Measurements from ENCODE around the gene TUFT1. TPM values are rescaled to one million over a fixed set of nuclear protein-coding genes. Genes with fewer than 3 reads are reported as not detected.

TUFT1 gene
- total RNA-seq, 4 donors from 2014 or later, result 3.3 to 8.1 (median 5.3) TPM

GRCh38 chr1:151619489-151620093 is 79.5 kb downstream of the TUFT1 start:
- no peak for TF ChIP-seq POLR2A (IDR thresholded peaks at IDR 0.05)
- Histone ChIP-seq H3K27me3 (no peaks in the 10 kb centered on the region), H3K4me1 (peaks cover 0 to 74% (median 16%) of the 10 kb centered on the region in 4 donors), H3K4me3 (no peak overlapping the region), H3K27ac (peak overlapping the region in 3 of 4 donors; percentile 13 to 79 (median 34)), H3K36me3 (no peaks in the 10 kb centered on the region), H3K9me3 (no peaks in the 10 kb centered on the region)
- DNase-seq (ENCODE audit: low spot score in 2 of 2), result no peak
- WGBS, 2 donors, result 73 to 77% methylated on average over 6 of the region's 6 CpGs

- Histone ChIP-seq H3K4me3 (no peak overlapping the region), H3K9me3 (no peaks in the 10 kb centered on the region), H3K27me3 (no peaks in the 10 kb centered on the region), H3K36me3 (no peaks in the 10 kb centered on the region), H3K4me1 (peaks cover 0 to 68% (median 16%) of the 10 kb centered on the region in 4 donors), H3K27ac (peak overlapping the region in 3 of 4 donors; percentile 13 to 79 (median 34))
- DNase-seq (ENCODE audit: low spot score in 2 of 2), result no peak
- 52 to 56% methylated on average over 2 of the region's 2 CpGs for WGBS, 2 donors
- no peak for TF ChIP-seq EP300 (IDR thresholded peaks at IDR 0.05)
- TF ChIP-seq CTCF (IDR thresholded peaks at IDR 0.05), result no peak
- no peak for TF ChIP-seq POLR2A (IDR thresholded peaks at IDR 0.05)
Observed at GRCh38 chr1:151620286-151620685, 80.2 kb downstream of the TUFT1 start.

GRCh38 chr1:151621351-151621750 is 81.2 kb downstream of the TUFT1 start:
- Histone ChIP-seq H3K36me3 (no peaks in the 10 kb centered on the region), H3K4me1 (peaks cover 0 to 57% (median 16%) of the 10 kb centered on the region in 4 donors), H3K27me3 (no peaks in the 10 kb centered on the region), H3K27ac (peak overlapping the region in 2 of 4 donors; percentile 34 to 79), H3K4me3 (no peak overlapping the region), H3K9me3 (no peaks in the 10 kb centered on the region)
- no peak for DNase-seq (ENCODE audit: low spot score in 2 of 2)
- TF ChIP-seq POLR2A (IDR thresholded peaks at IDR 0.05), result no peak
- no peak for TF ChIP-seq EP300 (IDR thresholded peaks at IDR 0.05)
- no peak for TF ChIP-seq CTCF (IDR thresholded peaks at IDR 0.05)
- WGBS, 2 donors, result 56 to 60% methylated on average over 2 of the region's 2 CpGs

GRCh38 chr1:151624783-151625182 is 84.7 kb downstream of the TUFT1 start:
- Histone ChIP-seq H3K4me3 (no peak overlapping the region), H3K27me3 (no peaks in the 10 kb centered on the region), H3K4me1 (peaks cover 0 to 29% (median 14%) of the 10 kb centered on the region in 4 donors), H3K27ac (no peak overlapping the region), H3K36me3 (peaks cover 0 to 5% (median 0%) of the 10 kb centered on the region in 3 donors), H3K9me3 (no peaks in the 10 kb centered on the region)
- 95 to 97% methylated on average over 3 of the region's 3 CpGs for WGBS, 2 donors
- TF ChIP-seq EP300 (IDR thresholded peaks at IDR 0.05), result no peak
- TF ChIP-seq CTCF (IDR thresholded peaks at IDR 0.05), result no peak
- TF ChIP-seq POLR2A (IDR thresholded peaks at IDR 0.05), result no peak
- no peak for DNase-seq (ENCODE audit: low spot score in 2 of 2)

- Histone ChIP-seq H3K36me3 (peaks cover 0 to 5% (median 0%) of the 10 kb centered on the region in 3 donors), H3K4me1 (peaks cover 0 to 8% (median 2%) of the 10 kb centered on the region in 4 donors), H3K27me3 (no peaks in the 10 kb centered on the region), H3K4me3 (no peak overlapping the region), H3K27ac (no peak overlapping the region), H3K9me3 (no peaks in the 10 kb centered on the region)
- no peak for DNase-seq (ENCODE audit: low spot score in 2 of 2)
- 83 to 84% methylated on average over 3 of the region's 3 CpGs for WGBS, 2 donors
- no peak for TF ChIP-seq CTCF (IDR thresholded peaks at IDR 0.05)
- TF ChIP-seq EP300 (IDR thresholded peaks at IDR 0.05), result no peak
- TF ChIP-seq POLR2A (IDR thresholded peaks at IDR 0.05), result no peak
Observed at GRCh38 chr1:151626740-151627334, 86.7 kb downstream of the TUFT1 start.

Data from tibial nerve (tissue), 4 donors.